HCT116 (cell line): Measurements from ENCODE around the gene TRAPPC13. TPM values are rescaled to one million over a fixed set of nuclear protein-coding genes. Genes with fewer than 3 reads are reported as not detected.

Experiments
- ATAC-seq: fragments of 200-7000 bp; cut with Tn5 transposase; 2 replicates; pipeline ENCODE4 v1.9.1; 2020; ENCODE audit warnings: mild to moderate bottlenecking, moderate library complexity
- BruUV-seq: library from RNA; stranded (reverse); fragments of 400-500 nt; replicated peaks from 2 replicates; lab custom pipeline; 2021; lab: Mats Ljungman, UMichigan
- CTCF ChIA-PET: fragments of 300-600 bp; sonication (Branson Sonifier 250); formaldehyde crosslinking; loops from one replicate; lab custom pipeline; 2021; ENCODE audit warnings: antibody characterized with exemption; lab: Charles Lee
- POLR2A ChIA-PET: fragments of 300-600, 350-600 bp; sonication (Branson Sonifier 250); formaldehyde crosslinking; loops from one replicate; lab custom pipeline; 2021; ENCODE audit warnings: antibody characterized with exemption; lab: Charles Lee
- RAD21 ChIA-PET, 2 experiments: fragments of 300-600 bp; sonication (Branson Sonifier 250); formaldehyde crosslinking; loops; one replicate each; lab custom pipeline; 2023; ENCODE audit warnings: low total read pairs in 2 of 2; ENCODE audit not compliant: uncharacterized antibody in 2 of 2, unreplicated experiment in 2 of 2, low non-redundant PET in 1 of 2; lab: Charles Lee
- DNase-seq: peaks from one replicate; pipeline ENCODE4 v3.0.0-alpha.2; 2010; ENCODE audit warnings: low read depth, low spot score
- H2AFZ ChIP-seq: fragments of 200-600 bp; shearing (Covaris generic), sonication (generic); 2 replicates; pipeline ENCODE4 v1.6.1; 2017; ENCODE audit warnings: low read depth, mixed run types, mixed read lengths, antibody characterized with exemption, low read length; ENCODE audit not compliant: poor library complexity, severe bottlenecking
- H3K27ac ChIP-seq: 2 replicates; pipeline ENCODE4 v1.5.1; 2012; ENCODE audit warnings: low read depth, low read length
- H3K27me3 ChIP-seq: fragments of 200-600 bp; sonication (generic); 2 replicates; pipeline ENCODE4 v1.6.1; 2016; ENCODE audit warnings: mixed run types, low read length, mixed read lengths; ENCODE audit not compliant: insufficient read depth
- H3K36me3 ChIP-seq, 2 experiments: fragments of 200-500 bp in 1 of 2; fragments of 200-600 bp in 1 of 2; sonication (Bioruptor generic) in 1 of 2; sonication (generic) in 1 of 2; 2 replicates each; pipeline versions ENCODE4 v1.5.1 to v1.6.1; 2014 to 2016; ENCODE audit warnings: low read length in 2 of 2, inconsistent platforms in 1 of 2, mixed read lengths in 1 of 2, mixed run types in 1 of 2; ENCODE audit not compliant: insufficient read depth in 2 of 2, control insufficient read depth in 1 of 2
- H3K4me1 ChIP-seq, 2 experiments: fragments of 200-600 bp in 1 of 2; sonication (generic) in 1 of 2; 2 replicates each; pipeline versions ENCODE4 v1.5.1 to v1.6.1; 2012 to 2017; ENCODE audit warnings: low read length in 2 of 2, inconsistent platforms in 1 of 2, mild to moderate bottlenecking in 1 of 2, mixed read lengths in 1 of 2, mixed run types in 1 of 2, moderate library complexity in 1 of 2; ENCODE audit not compliant: insufficient read depth in 2 of 2, control insufficient read depth in 1 of 2
- H3K4me2 ChIP-seq: fragments of 200-600 bp; sonication (generic); 2 replicates; pipeline ENCODE4 v1.6.1; 2017; ENCODE audit warnings: mixed run types, low read length, mixed read lengths
- H3K4me3 ChIP-seq, 2 experiments: fragments of 200-600 bp in 1 of 2; sonication (generic) in 1 of 2; replicated peaks in 1 of 2; 2 replicates each; pipeline ENCODE4 v1.5.1; 2011 to 2016; ENCODE audit warnings: low read length in 2 of 2, control low read depth in 1 of 2, low read depth in 1 of 2, mild to moderate bottlenecking in 1 of 2, mixed read lengths in 1 of 2, mixed run types in 1 of 2
- H3K79me2 ChIP-seq: fragments of 200-600 bp; sonication (generic); 2 replicates; pipeline ENCODE4 v1.6.1; 2017; ENCODE audit warnings: mild to moderate bottlenecking, mixed run types, low read length, moderate library complexity, mixed read lengths; ENCODE audit not compliant: insufficient read depth
- H3K9ac ChIP-seq: fragments of 200-600 bp; sonication (generic); 2 replicates; pipeline ENCODE4 v1.6.1; 2016; ENCODE audit warnings: low read length, mixed read lengths
- H3K9me2 ChIP-seq: fragments of 200-600 bp; sonication (generic), shearing (Covaris generic); 2 replicates; pipeline ENCODE4 v1.6.1; 2017; ENCODE audit warnings: mixed run types, mild to moderate bottlenecking, moderate library complexity; ENCODE audit not compliant: insufficient read depth
- H3K9me3 ChIP-seq, 2 experiments: fragments of 200-500 bp in 1 of 2; fragments of 200-600 bp in 1 of 2; sonication (Bioruptor generic) in 1 of 2; sonication (generic) in 1 of 2; 2 replicates each; pipeline ENCODE4 v1.6.1; 2014 to 2017; ENCODE audit warnings: low read length in 2 of 2, mixed read lengths in 2 of 2, inconsistent platforms in 1 of 2, low read depth in 1 of 2, mild to moderate bottlenecking in 1 of 2, mixed run types in 1 of 2, moderate library complexity in 1 of 2; ENCODE audit not compliant: control insufficient read depth in 1 of 2, insufficient read depth in 1 of 2
- H4K20me1 ChIP-seq: fragments of 200-600 bp; sonication (generic), shearing (Covaris generic); 2 replicates; pipeline ENCODE4 v1.6.1; 2017; ENCODE audit warnings: mixed run types, mild to moderate bottlenecking, moderate library complexity; ENCODE audit not compliant: insufficient read depth
- CBX3 ChIP-seq: IDR thresholded peaks from 2 replicates; pipeline ENCODE4 v1.6.1; 2012; ENCODE audit warnings: low read depth
- EGR1 ChIP-seq: IDR thresholded peaks from 2 replicates; pipeline ENCODE4 v1.6.1; 2012; ENCODE audit warnings: low read depth
- EZH2 ChIP-seq: fragments of 200-600 bp; sonication (generic); IDR thresholded peaks from 2 replicates; pipeline ENCODE4 v1.6.1; 2017; ENCODE audit warnings: antibody characterized with exemption, mixed run types
- POLR2A ChIP-seq: IDR thresholded peaks from 2 replicates; pipeline ENCODE4 v1.7.0; 2011; ENCODE audit warnings: borderline replicate concordance; ENCODE audit not compliant: insufficient read depth, insufficient read length; ENCODE audit errors: extremely low read depth
- POLR2AphosphoS5 ChIP-seq: IDR thresholded peaks from 2 replicates; pipeline ENCODE4 v1.6.1; 2011; ENCODE audit warnings: mild to moderate bottlenecking, low read depth, low read length, moderate library complexity
- SIN3A ChIP-seq: IDR thresholded peaks from 2 replicates; pipeline ENCODE4 v1.6.1; 2012; ENCODE audit warnings: low read depth
- SP1 ChIP-seq: IDR thresholded peaks from 2 replicates; pipeline ENCODE4 v1.6.1; 2012; ENCODE audit warnings: low read depth
- ZNF274 ChIP-seq: fragments of 200-500 bp; sonication (Bioruptor generic); IDR thresholded peaks from 2 replicates; pipeline ENCODE4 v1.6.1; 2014; ENCODE audit warnings: mild to moderate bottlenecking, low read depth, low read length, inconsistent platforms
- intact Hi-C: fragments of 100-400 bp; cut with micrococcal nuclease; formaldehyde crosslinking; loops from 2 replicates; pipeline ENCODE4 v1.10.0; 2022
- total RNA-seq: library from RNA; stranded (reverse); gene quantifications from one replicate; pipeline ENCODE4 v1.2.1, GENCODE V29; 2021; ENCODE audit not compliant: unreplicated experiment
- TF ChIP-seq, protein P1 (sequence below): IDR thresholded peaks from 2 replicates; pipeline ENCODE4 v1.6.1; 2012

The TRAPPC13 gene
- total RNA-seq, 1 experiment from 2014 or later, result 18.2 TPM

- TF ChIP-seq EGR1 (no peak), ZNF274 (no peak)
- ChIA-PET POLR2A (no interaction called here), CTCF (no interaction called here), RAD21 (no interaction called here)
- H3K9me3 ChIP-seq, result no peaks in the 10 kb centered on the region
- H3K36me3 ChIP-seq, result 0 out of 4 replicates have a peak, but pooled peaks cover 0 to 2% of the 10 kb centered on the region in 2 experiments
- H4K20me1 ChIP-seq, result no peaks in the 10 kb centered on the region
- no peak overlapping the region for H3K9ac ChIP-seq
- no peak overlapping the region for H3K4me2 ChIP-seq
- no peaks in the 10 kb centered on the region for H3K4me1 ChIP-seq
- no peak overlapping the region for H2AFZ ChIP-seq
- H3K4me3 ChIP-seq, result no peak overlapping the region
- ATAC-seq (no peak), DNase-seq (no peak)
- no peaks in the 10 kb centered on the region for H3K9me2 ChIP-seq
- intact Hi-C loops, result no loop called here
- H3K27me3 ChIP-seq, result no peaks in the 10 kb centered on the region
- H3K27ac ChIP-seq, result no peak overlapping the region
- H3K79me2 ChIP-seq, result no peaks in the 10 kb centered on the region
- BruUV-seq, result no TSS peak
These were observed 57.3 kb downstream of the TRAPPC13 start for GRCh38 chr5:65682148-65682547.

DNA sequence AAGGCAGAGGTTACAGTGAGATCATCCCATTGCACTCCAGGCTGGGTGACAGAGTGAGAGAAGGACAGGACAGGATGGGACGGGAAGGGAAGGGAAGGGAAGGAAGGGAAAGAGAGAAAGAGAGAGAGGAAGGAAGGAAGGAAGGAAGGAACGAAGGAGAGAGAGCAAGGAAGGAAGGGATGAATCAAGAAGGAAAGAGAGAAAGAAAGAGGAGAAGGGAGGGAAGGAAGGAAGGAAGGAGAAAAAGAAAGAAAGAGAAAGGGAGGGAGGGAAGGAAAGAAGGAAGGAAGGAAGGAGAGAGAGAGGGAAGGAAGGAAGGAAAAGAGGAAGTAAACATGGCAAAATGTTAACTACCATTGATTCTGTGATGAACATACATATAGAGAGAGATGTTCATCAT lies 68.3 kb downstream of the TRAPPC13 start:
- H4K20me1 ChIP-seq, result no peaks in the 10 kb centered on the region
- no peak overlapping the region for H2AFZ ChIP-seq
- no peaks in the 10 kb centered on the region for H3K79me2 ChIP-seq
- no peaks in the 10 kb centered on the region for H3K9me2 ChIP-seq
- H3K4me2 ChIP-seq, result no peak overlapping the region
- H3K27me3 ChIP-seq, result no peaks in the 10 kb centered on the region
- TF ChIP-seq SP1 (no peak), EZH2 (no peak), POLR2AphosphoS5 (no peak), ZNF274 (no peak), CBX3 (no peak), SIN3A (no peak), POLR2A (no peak)
- TF ChIP-seq, protein P1, sequence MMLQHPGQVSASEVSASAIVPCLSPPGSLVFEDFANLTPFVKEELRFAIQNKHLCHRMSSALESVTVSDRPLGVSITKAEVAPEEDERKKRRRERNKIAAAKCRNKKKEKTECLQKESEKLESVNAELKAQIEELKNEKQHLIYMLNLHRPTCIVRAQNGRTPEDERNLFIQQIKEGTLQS, result no peak
- DNase-seq, result no peak
- intact Hi-C loops, result no loop called here
- H3K27ac ChIP-seq, result no peak overlapping the region
- H3K9me3 ChIP-seq, result no peaks in the 10 kb centered on the region
- ChIA-PET POLR2A (interaction anchor here (0.6 kb wide), 1 partner anchor 40 kb away, joined by 6 read pairs; no protein-coding TSS in a partner anchor), CTCF (no interaction called here), RAD21 (interaction anchor here in 1 of 2 experiments (0.7 kb wide), 1 partner anchor 1052 kb away, joined by 3 read pairs; no protein-coding TSS in a partner anchor)
- H3K36me3 ChIP-seq, result no peaks in the 10 kb centered on the region
- no peak overlapping the region for H3K4me3 ChIP-seq
- ATAC-seq, result no peak
- no TSS peak for BruUV-seq
- no peak overlapping the region for H3K9ac ChIP-seq
- no peaks in the 10 kb centered on the region for H3K4me1 ChIP-seq
